ENCODE results near the gene CBX8. TPM values are rescaled to one million over a fixed set of nuclear protein-coding genes. Genes with fewer than 3 reads are reported as not detected.
A peak's percentile ranks its signal among the peaks of the same experiment; 100 is the strongest.

Gene CBX8
- polyA plus RNA-seq, 1 experiment: 0.37 TPM

DNA sequence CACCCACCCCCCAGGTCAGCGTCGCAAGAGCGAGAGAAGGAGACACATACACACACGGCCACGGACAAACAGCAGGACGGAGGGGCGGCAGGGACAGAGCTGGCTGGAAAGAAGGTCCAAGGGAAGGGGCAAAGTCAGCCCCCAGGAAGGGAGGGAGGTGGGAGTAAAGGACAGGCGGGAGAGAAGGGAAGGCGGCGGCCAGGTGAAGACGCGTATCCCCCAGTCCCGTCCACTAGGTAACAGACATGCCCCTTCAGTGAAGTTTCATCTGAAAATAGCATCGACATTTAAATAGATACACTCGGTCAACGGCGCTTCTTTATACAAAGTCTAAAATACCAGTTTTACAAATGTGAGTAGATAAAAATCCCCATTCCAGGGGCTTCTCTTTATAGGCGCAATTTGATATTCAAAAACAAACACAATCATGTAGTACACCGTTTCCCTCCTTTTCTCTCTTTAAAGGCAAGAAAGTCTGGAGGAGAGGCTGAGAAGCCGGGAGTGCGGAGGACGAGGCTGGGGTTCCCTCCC, 4.5 kb downstream of the CBX8 start:
- Histone ChIP-seq H3K9me3 (ENCODE audit: control insufficient read depth, insufficient read depth, low read length) (peaks cover 10% of the 10 kb centered on the region; the same call in 1 of the 2 replicates), H3K4me3 (ENCODE audit: low read depth, low read length) (peak overlapping the region; percentile 59), H3K27ac (ENCODE audit: low read depth, low read length) (no peak overlapping the region), H3K27me3 (ENCODE audit: control insufficient read depth, insufficient read depth, low read length) (peaks cover 44% of the 10 kb centered on the region)
- ChIA-PET CTCF (interaction anchor here (0.6 to 2.0 kb wide), 3 partner anchors 44 to 215 kb away, joined by 3 to 10 read pairs (median 3); partner anchors contain the start of gene CBX4), POLR2A (interaction anchor here (0.7 to 2.8 kb wide), 2 partner anchors 21 to 47 kb away, joined by 3 to 20 read pairs; partner anchors contain the start of gene CBX4)
- no peak for TF ChIP-seq CTCF (IDR thresholded peaks at IDR 0.05; ENCODE audit: low read depth, low read length)
- DNase-seq (ENCODE audit: low read depth, low spot score): no peak

DNA sequence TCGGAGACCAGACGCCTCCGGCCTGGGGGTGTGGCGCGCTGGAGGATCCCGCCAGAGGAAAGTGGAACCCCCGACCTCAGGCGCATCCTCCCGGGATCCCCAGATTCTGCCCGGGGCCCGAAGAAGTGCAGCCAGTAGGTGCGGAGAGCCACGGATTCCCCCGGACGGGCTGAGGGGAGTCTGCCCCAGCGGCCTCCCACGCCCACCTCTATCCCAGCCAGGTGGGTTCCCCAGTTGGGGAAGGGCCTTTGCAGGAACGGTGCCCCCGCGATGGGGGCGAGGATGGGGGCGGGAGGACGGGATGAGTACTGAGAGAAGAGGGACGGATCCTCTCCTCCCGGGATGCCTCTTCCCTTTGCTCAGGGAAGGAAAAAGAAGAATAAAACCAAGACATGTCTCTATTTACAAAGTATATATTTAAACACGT, 5.1 kb downstream of the CBX8 start:
- CTCF ChIA-PET: no interaction called here
- Histone ChIP-seq H3K27ac (ENCODE audit: low read depth, low read length) (no peak overlapping the region), H3K9me3 (ENCODE audit: control insufficient read depth, insufficient read depth, low read length) (peaks cover 10% of the 10 kb centered on the region; the same call in 1 of the 2 replicates), H3K4me3 (ENCODE audit: low read depth, low read length) (no peak overlapping the region), H3K27me3 (ENCODE audit: control insufficient read depth, insufficient read depth, low read length) (peaks cover 49% of the 10 kb centered on the region)
- POLR2A ChIA-PET: no interaction called here
- DNase-seq (ENCODE audit: low read depth, low spot score): no peak
- TF ChIP-seq CTCF (IDR thresholded peaks at IDR 0.05; ENCODE audit: low read depth, low read length): no peak

- no peak for DNase-seq (ENCODE audit: low read depth, low spot score)
- TF ChIP-seq CTCF (IDR thresholded peaks at IDR 0.05; ENCODE audit: low read depth, low read length): no peak
- CTCF ChIA-PET: interaction anchor here (0.6 to 1.2 kb wide), 2 partner anchors 45 to 126 kb away, joined by 3 to 6 read pairs; no protein-coding TSS in a partner anchor
- peaks cover 10% of the 10 kb centered on the region; the same call in 1 of the 2 replicates for H3K9me3 ChIP-seq (ENCODE audit: control insufficient read depth, insufficient read depth, low read length)
- POLR2A ChIA-PET: no interaction called here
- no peak overlapping the region for H3K27ac ChIP-seq (ENCODE audit: low read depth, low read length)
- H3K27me3 ChIP-seq (ENCODE audit: control insufficient read depth, insufficient read depth, low read length): peaks cover 49% of the 10 kb centered on the region
- no peak overlapping the region for H3K4me3 ChIP-seq (ENCODE audit: low read depth, low read length)
Measured at GRCh38 chr17:79790805-79791734, 5.8 kb downstream of the CBX8 start.

- no peak for DNase-seq (ENCODE audit: low read depth, low spot score)
- TF ChIP-seq CTCF (IDR thresholded peaks at IDR 0.05; ENCODE audit: low read depth, low read length): peak; percentile 56; the same call in 1 of the 2 replicates
- Histone ChIP-seq H3K27ac (ENCODE audit: low read depth, low read length) (no peak overlapping the region), H3K27me3 (ENCODE audit: control insufficient read depth, insufficient read depth, low read length) (peaks cover 49% of the 10 kb centered on the region), H3K4me3 (ENCODE audit: low read depth, low read length) (0 out of 2 replicates have a peak overlapping the region, but pooled peaks have one; percentile 7), H3K9me3 (ENCODE audit: control insufficient read depth, insufficient read depth, low read length) (peaks cover 10% of the 10 kb centered on the region; the same call in 1 of the 2 replicates)
- CTCF ChIA-PET: interaction anchor here (0.6 to 1.6 kb wide), 10 partner anchors 9 to 203 kb away, joined by 3 to 6 read pairs (median 4); no protein-coding TSS in a partner anchor
- POLR2A ChIA-PET: no interaction called here
Measured at GRCh38 chr17:79789943-79790804, 6.7 kb downstream of the CBX8 start.
